K562 treated with DMSO at 1 percent for 4 hours (cell line): ENCODE measurements around the gene AGRN. TPM values are rescaled to one million over a fixed set of nuclear protein-coding genes. Genes with fewer than 3 reads are reported as not detected.

Experiments used
- total RNA-seq: library from RNA; unstranded; fragments of 300-600 nt; gene quantifications from 2 replicates; pipeline ENCODE4 v1.2.3, GENCODE V29; 2022; ENCODE audit not compliant: insufficient read depth

The AGRN gene
- 46.6 and 56.8 TPM in 2 replicates for total RNA-seq

GRCh38 chr1:1020000-1020404, at the start of gene AGRN:
Gene AGRN (plus strand): TSS chr1:1020120. CDS start chr1:1020173, 53 bp downstream.

GRCh38 chr1:981955-982558, 37.9 kb upstream of the AGRN start, which contains the start of gene PERM1:
Gene PERM1 (minus strand): TSS chr1:982093. CDS start chr1:981029, 1,064 bp downstream.

GRCh38 chr1:999725-1000356, 20.1 kb upstream of the AGRN start, which contains the start of gene HES4:
Gene HES4 (minus strand): TSS chr1:1000097. CDS start chr1:999973, 124 bp downstream.

GRCh38 chr1:1013105-1013921, 6.6 kb upstream of the AGRN start, which contains the start of gene ISG15:
Gene ISG15 (plus strand): TSS chr1:1013497. CDS start chr1:1013574, 77 bp downstream.

GRCh38 chr1:1073743-1074587, 54.0 kb downstream of the AGRN start, which contains the start of gene RNF223:
Gene RNF223 (minus strand): TSS chr1:1074306. CDS start chr1:1072566, 1,740 bp downstream.

Other genes starting within 250 kb of the AGRN start
- 10.7 and 16.8 TPM in 2 replicates for gene SAMD11, start 96.2 kb upstream of the AGRN start, total RNA-seq
- 133 and 149 TPM in 2 replicates for gene NOC2L, start 60.9 kb upstream of the AGRN start, total RNA-seq
- gene KLHL17, start 59.5 kb upstream of the AGRN start, total RNA-seq: 16.6 and 20.2 TPM in 2 replicates
- gene PLEKHN1, start 53.6 kb upstream of the AGRN start, total RNA-seq: not detected in 2 replicates
- not detected in 2 replicates for gene PERM1, start 38.0 kb upstream of the AGRN start, total RNA-seq
- 15.8 and 21.8 TPM in 2 replicates for gene HES4, start 20.0 kb upstream of the AGRN start, total RNA-seq
- gene ISG15, start 6.6 kb upstream of the AGRN start, total RNA-seq: 95.4 and 108 TPM in 2 replicates
- not detected in 2 replicates for gene RNF223, start 54.2 kb downstream of the AGRN start, total RNA-seq
- gene C1orf159, start 96.0 kb downstream of the AGRN start, total RNA-seq: 24.6 and 27.6 TPM in 2 replicates
- gene TTLL10, start 153.8 kb downstream of the AGRN start, total RNA-seq: not detected in 2 replicates
- not detected in 2 replicates for gene TNFRSF18, start 186.5 kb downstream of the AGRN start, total RNA-seq
- 1.0 TPM in 1 of 2 replicates, not detected in the other for gene TNFRSF4, start 194.0 kb downstream of the AGRN start, total RNA-seq
- 270 TPM in 2 replicates for gene SDF4, start 211.9 kb downstream of the AGRN start, total RNA-seq
- 6.8 and 11.5 TPM in 2 replicates for gene B3GALT6, start 212.1 kb downstream of the AGRN start, total RNA-seq
- 1.9 TPM in 1 of 2 replicates, not detected in the other for gene C1QTNF12, start 226.6 kb downstream of the AGRN start, total RNA-seq